ENCODE results near the gene MAST4.

- no peak for TF ChIP-seq CTCF (IDR thresholded peaks at IDR 0.05; ENCODE audit: insufficient read depth, low read depth, low read length)
- TF ChIP-seq EZH2 (IDR thresholded peaks at IDR 0.05; ENCODE audit: insufficient read depth, low read length): no peak
These were observed 533.6 kb downstream of the MAST4 start for GRCh38 chr5:67129768-67130167.
